ENCODE data around the gene OTUD5. TPM values are rescaled to one million over a fixed set of nuclear protein-coding genes. Genes with fewer than 3 reads are reported as not detected.

Gene OTUD5
- total RNA-seq, 1 donor from 2014 or later, result 21.2 TPM

DNA sequence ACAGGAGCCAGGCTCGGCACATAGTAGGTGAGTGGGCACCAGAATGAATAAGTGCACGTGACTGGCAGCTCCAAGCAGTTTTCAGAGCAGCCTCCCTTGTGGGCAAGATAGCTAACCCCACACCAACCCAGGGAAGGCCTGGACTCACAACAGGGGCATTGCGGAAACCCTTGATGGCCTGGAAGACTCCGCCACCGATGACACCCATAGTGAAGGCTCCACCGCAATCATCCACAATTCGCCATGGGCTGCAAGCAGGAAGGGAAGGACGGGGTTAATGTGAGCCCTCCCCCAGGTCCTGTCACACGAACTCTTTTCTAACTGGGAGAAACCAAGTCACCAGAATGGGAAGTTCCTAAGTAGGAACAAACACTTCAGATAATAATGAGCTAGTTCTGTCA is 60.8 kb downstream of the OTUD5 start:
- H3K27ac ChIP-seq (replicated peaks), result peak overlapping the region; percentile 94
- no peaks in the 10 kb centered on the region for H3K27me3 ChIP-seq (ENCODE audit: low read depth)
- no peak for DNase-seq
- intact Hi-C loops (cut with micrococcal nuclease), result no loop called here
- peaks cover 30% of the 10 kb centered on the region for H3K4me1 ChIP-seq
- peak overlapping the region; percentile 82 for H3K4me3 ChIP-seq
- TF ChIP-seq, protein P1, sequence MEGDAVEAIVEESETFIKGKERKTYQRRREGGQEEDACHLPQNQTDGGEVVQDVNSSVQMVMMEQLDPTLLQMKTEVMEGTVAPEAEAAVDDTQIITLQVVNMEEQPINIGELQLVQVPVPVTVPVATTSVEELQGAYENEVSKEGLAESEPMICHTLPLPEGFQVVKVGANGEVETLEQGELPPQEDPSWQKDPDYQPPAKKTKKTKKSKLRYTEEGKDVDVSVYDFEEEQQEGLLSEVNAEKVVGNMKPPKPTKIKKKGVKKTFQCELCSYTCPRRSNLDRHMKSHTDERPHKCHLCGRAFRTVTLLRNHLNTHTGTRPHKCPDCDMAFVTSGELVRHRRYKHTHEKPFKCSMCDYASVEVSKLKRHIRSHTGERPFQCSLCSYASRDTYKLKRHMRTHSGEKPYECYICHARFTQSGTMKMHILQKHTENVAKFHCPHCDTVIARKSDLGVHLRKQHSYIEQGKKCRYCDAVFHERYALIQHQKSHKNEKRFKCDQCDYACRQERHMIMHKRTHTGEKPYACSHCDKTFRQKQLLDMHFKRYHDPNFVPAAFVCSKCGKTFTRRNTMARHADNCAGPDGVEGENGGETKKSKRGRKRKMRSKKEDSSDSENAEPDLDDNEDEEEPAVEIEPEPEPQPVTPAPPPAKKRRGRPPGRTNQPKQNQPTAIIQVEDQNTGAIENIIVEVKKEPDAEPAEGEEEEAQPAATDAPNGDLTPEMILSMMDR (IDR thresholded peaks at IDR 0.05; ENCODE audit: borderline replicate concordance), result no peak
- no peaks in the 10 kb centered on the region for H3K9me3 ChIP-seq (replicated peaks)
- H3K36me3 ChIP-seq, result peaks cover 24% of the 10 kb centered on the region

DNA sequence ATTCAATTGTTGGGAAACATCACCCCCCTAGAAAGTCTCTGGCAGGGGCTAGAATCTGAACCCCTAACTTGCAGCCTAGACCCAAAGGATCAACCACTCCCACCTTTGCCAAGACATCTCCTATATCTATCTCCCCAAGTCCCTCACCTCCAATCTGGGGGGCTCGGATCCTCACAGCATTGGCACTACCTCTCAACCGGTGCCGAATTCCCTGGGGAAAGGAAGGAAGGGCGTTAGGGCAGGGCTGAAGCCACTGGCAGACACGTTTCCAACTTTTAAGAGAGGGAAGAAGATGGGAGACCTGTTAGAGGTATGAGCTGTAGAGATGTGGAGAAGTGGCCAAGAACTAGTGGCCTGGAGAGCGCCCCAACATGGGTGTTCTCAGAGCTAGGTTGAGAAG is 62.5 kb downstream of the OTUD5 start:
- Histone ChIP-seq H3K9me3 (replicated peaks) (no peaks in the 10 kb centered on the region), H3K27ac (replicated peaks) (no peak overlapping the region), H3K4me1 (peaks cover 30% of the 10 kb centered on the region), H3K4me3 (no peak overlapping the region), H3K27me3 (ENCODE audit: low read depth) (no peaks in the 10 kb centered on the region), H3K36me3 (peaks cover 19% of the 10 kb centered on the region)
- no peak for DNase-seq
- TF ChIP-seq, protein P1 (IDR thresholded peaks at IDR 0.05; ENCODE audit: borderline replicate concordance), result no peak
- intact Hi-C loops (cut with micrococcal nuclease), result no loop called here

DNA sequence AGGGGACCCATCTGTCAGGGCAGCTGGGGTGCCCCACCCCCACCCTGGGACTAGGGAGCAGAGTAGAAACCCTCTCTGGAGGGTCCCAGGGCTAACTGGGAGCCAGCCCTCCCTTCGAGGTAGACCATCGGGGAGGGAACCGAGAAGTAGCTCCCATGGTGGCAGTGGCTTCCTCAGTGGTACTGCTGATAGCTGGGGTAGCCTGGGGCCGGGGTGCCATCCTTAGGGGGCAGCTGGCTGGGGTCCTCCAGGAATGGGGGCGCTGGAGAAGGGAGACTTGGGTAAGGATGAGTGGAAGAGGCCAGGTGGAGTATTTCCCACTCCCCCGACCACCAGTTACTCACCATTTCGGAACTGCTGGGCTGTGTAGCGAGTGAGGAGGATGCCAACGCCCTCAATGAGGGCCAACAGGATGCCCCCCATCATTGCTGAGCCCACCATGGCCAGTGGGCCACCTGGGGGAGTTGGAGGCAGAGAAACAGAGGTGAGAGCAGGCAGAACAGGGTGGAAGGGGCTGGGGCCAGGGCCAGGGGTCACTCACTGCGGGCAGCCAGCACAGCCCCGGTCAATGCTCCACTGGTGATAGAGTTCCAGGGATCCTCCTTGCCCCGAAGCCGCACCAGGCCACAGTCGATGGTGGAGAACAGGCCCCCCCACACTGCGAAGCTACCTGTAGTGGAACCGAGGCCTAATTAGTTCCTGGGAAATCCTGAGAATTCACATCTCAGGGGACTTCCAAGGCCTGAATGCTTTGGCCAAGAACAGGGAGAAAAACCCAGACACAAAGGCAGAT is 63.7 kb downstream of the OTUD5 start:
- H3K9me3 ChIP-seq (replicated peaks), result no peaks in the 10 kb centered on the region
- DNase-seq, result no peak
- H3K27me3 ChIP-seq (ENCODE audit: low read depth), result no peaks in the 10 kb centered on the region
- TF ChIP-seq, protein P1 (IDR thresholded peaks at IDR 0.05; ENCODE audit: borderline replicate concordance), result no peak
- H3K4me1 ChIP-seq, result peaks cover 20% of the 10 kb centered on the region
- intact Hi-C loops (cut with micrococcal nuclease), result no loop called here
- H3K4me3 ChIP-seq, result no peak overlapping the region
- H3K27ac ChIP-seq (replicated peaks), result no peak overlapping the region
- H3K36me3 ChIP-seq, result peaks cover 14% of the 10 kb centered on the region

DNA sequence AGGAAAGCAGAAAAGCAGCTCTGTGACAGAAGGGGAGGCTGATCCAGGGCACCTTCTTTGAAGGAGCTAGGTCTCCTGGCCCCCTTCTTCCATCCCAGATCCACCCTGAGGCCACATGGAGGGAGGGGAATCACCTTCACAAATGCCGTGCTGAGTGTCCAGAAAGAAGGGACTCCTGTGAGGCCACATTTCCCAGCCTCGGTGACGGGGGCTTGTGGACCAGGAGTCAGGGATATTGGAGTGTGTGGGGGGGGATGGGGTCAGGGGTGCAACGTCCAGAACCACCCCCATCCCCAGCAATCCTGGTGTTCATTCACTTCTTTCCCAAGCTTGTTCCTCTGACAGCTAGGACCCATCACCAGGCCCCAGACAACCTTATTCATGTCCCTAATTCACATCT is 64.5 kb downstream of the OTUD5 start:
- intact Hi-C loops (cut with micrococcal nuclease), result no loop called here
- no peak overlapping the region for H3K27ac ChIP-seq (replicated peaks)
- H3K9me3 ChIP-seq (replicated peaks), result no peaks in the 10 kb centered on the region
- TF ChIP-seq, protein P1 (IDR thresholded peaks at IDR 0.05; ENCODE audit: borderline replicate concordance), result no peak
- DNase-seq, result no peak
- peaks cover 14% of the 10 kb centered on the region for H3K36me3 ChIP-seq
- H3K4me3 ChIP-seq, result no peak overlapping the region
- no peaks in the 10 kb centered on the region for H3K27me3 ChIP-seq (ENCODE audit: low read depth)
- H3K4me1 ChIP-seq, result peaks cover 14% of the 10 kb centered on the region

DNA sequence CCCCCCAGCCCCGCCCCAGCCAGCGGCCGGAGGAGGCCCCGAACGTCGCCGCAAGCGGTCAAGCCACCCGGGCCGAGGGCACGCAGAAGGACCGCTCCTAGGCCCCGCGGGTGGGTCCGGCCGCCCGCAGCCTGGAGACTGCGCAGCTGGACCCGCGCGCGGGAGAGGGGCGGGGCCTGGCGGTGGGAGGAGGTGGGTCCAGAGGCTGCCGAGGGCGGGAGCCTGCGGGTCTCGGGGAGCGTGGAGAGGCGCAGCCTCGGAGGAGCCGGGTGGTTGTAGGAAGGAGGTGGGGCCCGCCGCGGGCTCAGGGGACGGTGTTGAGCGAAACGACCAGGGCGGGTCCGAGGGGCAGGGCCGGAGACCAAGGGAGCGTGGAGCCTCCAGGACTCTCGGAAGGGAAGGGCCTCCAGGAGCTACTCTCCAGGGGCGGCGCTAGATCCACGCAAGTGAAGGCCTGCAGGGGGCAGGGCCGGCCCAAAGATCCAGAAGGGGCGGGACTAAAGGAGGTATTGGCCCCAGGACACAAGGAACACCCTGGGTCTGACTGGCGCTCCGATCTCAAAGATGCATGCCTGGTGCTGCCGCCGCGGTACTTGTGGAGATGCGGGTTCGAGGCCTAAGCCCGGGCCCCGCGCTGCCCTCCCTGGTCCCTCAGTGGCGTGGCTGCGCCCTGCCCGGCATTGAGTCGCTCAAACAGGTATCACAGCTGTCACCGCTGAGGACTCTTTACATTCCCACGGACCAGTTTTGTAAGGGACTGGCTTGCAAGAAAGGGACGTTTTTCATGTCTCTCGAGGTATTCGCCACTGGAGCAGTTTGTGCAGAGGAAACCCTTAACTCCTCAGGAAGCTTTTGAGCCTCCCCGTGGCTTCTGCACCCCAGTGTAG is 65.8 kb downstream of the OTUD5 start:
- peak overlapping the region; percentile 74 for H3K4me3 ChIP-seq
- no peaks in the 10 kb centered on the region for H3K27me3 ChIP-seq (ENCODE audit: low read depth)
- TF ChIP-seq, protein P1 (IDR thresholded peaks at IDR 0.05; ENCODE audit: borderline replicate concordance), result peak; percentile 64
- peak overlapping the region; percentile 75 for H3K27ac ChIP-seq (replicated peaks)
- peaks cover 14% of the 10 kb centered on the region for H3K36me3 ChIP-seq
- H3K4me1 ChIP-seq, result peaks cover 11% of the 10 kb centered on the region
- intact Hi-C loops (cut with micrococcal nuclease), result no loop called here
- no peaks in the 10 kb centered on the region for H3K9me3 ChIP-seq (replicated peaks)
- peak; percentile 86 for DNase-seq
